Measurements from ENCODE around the gene SLC5A7. TPM values are rescaled to one million over a fixed set of nuclear protein-coding genes. Genes with fewer than 3 reads are reported as not detected.

The SLC5A7 gene
- not detected for total RNA-seq

GRCh38 chr2:107986278-107987217 lies at the start of gene SLC5A7:
TSS of gene SLC5A7 (plus strand) at chr2:107986524. CDS start at chr2:107988156, 1,632 bp downstream.
- no peak for DNase-seq
- ChIA-PET CTCF (no interaction called here), POLR2A (no interaction called here)
- H3K9me3 Mint-ChIP-seq, result no peaks in the 10 kb centered on the region
- H3K27ac Mint-ChIP-seq, result no peak within 1 kb of the TSS
- no peaks in the 10 kb centered on the region for H3K4me1 Mint-ChIP-seq
- H3K36me3 Mint-ChIP-seq (ENCODE audit: low read depth), result no peaks in the 10 kb centered on the region
- H3K27me3 Mint-ChIP-seq, result peaks cover 10% of the 10 kb centered on the region
- H3K4me3 Mint-ChIP-seq, result no peak within 1 kb of the TSS

- DNase-seq, result no peak
- CTCF ChIA-PET, result no interaction called here
- H3K4me3 Mint-ChIP-seq, result no peak overlapping the region
- POLR2A ChIA-PET, result no interaction called here
- no peak overlapping the region for H3K27ac Mint-ChIP-seq
- H3K27me3 Mint-ChIP-seq, result no peaks in the 10 kb centered on the region
- no peaks in the 10 kb centered on the region for H3K36me3 Mint-ChIP-seq (ENCODE audit: low read depth)
- no peaks in the 10 kb centered on the region for H3K9me3 Mint-ChIP-seq
- no peaks in the 10 kb centered on the region for H3K4me1 Mint-ChIP-seq
These were observed 24.9 kb upstream of the SLC5A7 start for GRCh38 chr2:107961395-107961794.

GRCh38 chr2:107964185-107964584 lies 22.1 kb upstream of the SLC5A7 start:
- no peak overlapping the region for H3K4me3 Mint-ChIP-seq
- no peak overlapping the region for H3K27ac Mint-ChIP-seq
- H3K36me3 Mint-ChIP-seq (ENCODE audit: low read depth), result no peaks in the 10 kb centered on the region
- no peak for DNase-seq
- H3K27me3 Mint-ChIP-seq, result no peaks in the 10 kb centered on the region
- ChIA-PET POLR2A (no interaction called here), CTCF (no interaction called here)
- no peaks in the 10 kb centered on the region for H3K9me3 Mint-ChIP-seq
- no peaks in the 10 kb centered on the region for H3K4me1 Mint-ChIP-seq

GRCh38 chr2:107984707-107985106 lies 1.6 kb upstream of the SLC5A7 start:
- POLR2A ChIA-PET, result no interaction called here
- Mint-ChIP-seq H3K4me3 (no peak overlapping the region), H3K9me3 (no peaks in the 10 kb centered on the region), H3K36me3 (ENCODE audit: low read depth) (no peaks in the 10 kb centered on the region), H3K27ac (no peak overlapping the region), H3K27me3 (peaks cover 10% of the 10 kb centered on the region), H3K4me1 (no peaks in the 10 kb centered on the region)
- DNase-seq, result no peak
- CTCF ChIA-PET, result interaction anchor here (0.5 kb wide), 1 partner anchor 87 kb away, joined by 6 read pairs; no protein-coding TSS in a partner anchor

- H3K36me3 Mint-ChIP-seq (ENCODE audit: low read depth), result no peaks in the 10 kb centered on the region
- no peak overlapping the region for H3K4me3 Mint-ChIP-seq
- H3K9me3 Mint-ChIP-seq, result no peaks in the 10 kb centered on the region
- no peak overlapping the region for H3K27ac Mint-ChIP-seq
- POLR2A ChIA-PET, result no interaction called here
- no peak for DNase-seq
- CTCF ChIA-PET, result no interaction called here
- H3K4me1 Mint-ChIP-seq, result no peaks in the 10 kb centered on the region
- peaks cover 10% of the 10 kb centered on the region for H3K27me3 Mint-ChIP-seq
These were observed 1.8 kb downstream of the SLC5A7 start for GRCh38 chr2:107988108-107988507.

- Mint-ChIP-seq H3K9me3 (no peaks in the 10 kb centered on the region), H3K4me3 (no peak overlapping the region), H3K36me3 (ENCODE audit: low read depth) (no peaks in the 10 kb centered on the region), H3K27ac (no peak overlapping the region), H3K27me3 (peaks cover 10% of the 10 kb centered on the region), H3K4me1 (no peaks in the 10 kb centered on the region)
- DNase-seq, result no peak
- ChIA-PET CTCF (no interaction called here), POLR2A (no interaction called here)
These were observed 3.1 kb downstream of the SLC5A7 start for GRCh38 chr2:107989445-107989844.

GRCh38 chr2:107990718-107991117 lies 4.4 kb downstream of the SLC5A7 start:
- ChIA-PET POLR2A (no interaction called here), CTCF (interaction anchor here (0.6 kb wide), 1 partner anchor 390 kb away, joined by 4 read pairs; no protein-coding TSS in a partner anchor)
- no peaks in the 10 kb centered on the region for H3K4me1 Mint-ChIP-seq
- H3K4me3 Mint-ChIP-seq, result no peak overlapping the region
- no peak for DNase-seq
- no peaks in the 10 kb centered on the region for H3K36me3 Mint-ChIP-seq (ENCODE audit: low read depth)
- H3K27me3 Mint-ChIP-seq, result peaks cover 10% of the 10 kb centered on the region
- no peaks in the 10 kb centered on the region for H3K9me3 Mint-ChIP-seq
- no peak overlapping the region for H3K27ac Mint-ChIP-seq

- CTCF ChIA-PET, result no interaction called here
- H3K27ac Mint-ChIP-seq, result no peak overlapping the region
- no peaks in the 10 kb centered on the region for H3K9me3 Mint-ChIP-seq
- no peaks in the 10 kb centered on the region for H3K36me3 Mint-ChIP-seq (ENCODE audit: low read depth)
- DNase-seq, result no peak
- no peaks in the 10 kb centered on the region for H3K4me1 Mint-ChIP-seq
- POLR2A ChIA-PET, result no interaction called here
- H3K27me3 Mint-ChIP-seq, result peaks cover 8% of the 10 kb centered on the region
- H3K4me3 Mint-ChIP-seq, result no peak overlapping the region
These were observed 5.7 kb downstream of the SLC5A7 start for GRCh38 chr2:107992069-107992468.

- no peak for DNase-seq
- Mint-ChIP-seq H3K4me3 (no peak overlapping the region), H3K36me3 (ENCODE audit: low read depth) (no peaks in the 10 kb centered on the region), H3K9me3 (no peaks in the 10 kb centered on the region), H3K4me1 (no peaks in the 10 kb centered on the region), H3K27ac (no peak overlapping the region), H3K27me3 (no peaks in the 10 kb centered on the region)
- ChIA-PET POLR2A (no interaction called here), CTCF (no interaction called here)
These were observed 12.8 kb downstream of the SLC5A7 start for GRCh38 chr2:107999158-107999557.

GRCh38 chr2:108010912-108011591 lies 24.7 kb downstream of the SLC5A7 start:
- Mint-ChIP-seq H3K4me1 (no peaks in the 10 kb centered on the region), H3K27ac (no peak overlapping the region), H3K9me3 (peaks cover 8% of the 10 kb centered on the region), H3K4me3 (no peak overlapping the region), H3K27me3 (no peaks in the 10 kb centered on the region), H3K36me3 (ENCODE audit: low read depth) (no peaks in the 10 kb centered on the region)
- ChIA-PET CTCF (no interaction called here), POLR2A (no interaction called here)
- DNase-seq, result no peak

- no peak for DNase-seq
- ChIA-PET CTCF (no interaction called here), POLR2A (no interaction called here)
- Mint-ChIP-seq H3K4me3 (no peak overlapping the region), H3K27me3 (no peaks in the 10 kb centered on the region), H3K36me3 (ENCODE audit: low read depth) (no peaks in the 10 kb centered on the region), H3K27ac (no peak overlapping the region), H3K4me1 (no peaks in the 10 kb centered on the region), H3K9me3 (peaks cover 8% of the 10 kb centered on the region)
These were observed 27.0 kb downstream of the SLC5A7 start for GRCh38 chr2:108013305-108013704.

- no peaks in the 10 kb centered on the region for H3K4me1 Mint-ChIP-seq
- no peak overlapping the region for H3K27ac Mint-ChIP-seq
These were observed 36.3 kb downstream of the SLC5A7 start for GRCh38 chr2:108022628-108023027.

GRCh38 chr2:108023776-108024175 lies 37.5 kb downstream of the SLC5A7 start:
- POLR2A ChIA-PET, result no interaction called here
- Mint-ChIP-seq H3K4me1 (no peaks in the 10 kb centered on the region), H3K4me3 (no peak overlapping the region), H3K27me3 (no peaks in the 10 kb centered on the region), H3K27ac (no peak overlapping the region), H3K9me3 (no peaks in the 10 kb centered on the region), H3K36me3 (ENCODE audit: low read depth) (no peaks in the 10 kb centered on the region)
- DNase-seq, result no peak
- CTCF ChIA-PET, result no interaction called here

More at GRCh38 chr2:108022628-108023027, 36.3 kb downstream of the SLC5A7 start:
- CTCF ChIA-PET, result no interaction called here
- no peak overlapping the region for H3K4me3 Mint-ChIP-seq
- DNase-seq, result no peak
- H3K27me3 Mint-ChIP-seq, result no peaks in the 10 kb centered on the region
- no peaks in the 10 kb centered on the region for H3K36me3 Mint-ChIP-seq (ENCODE audit: low read depth)
- POLR2A ChIA-PET, result no interaction called here
- H3K9me3 Mint-ChIP-seq, result no peaks in the 10 kb centered on the region

Data from activated CD4-positive, alpha-beta T cell treated with anti-CD3 and anti-CD28 coated beads, Interleukin-2, amount 10 ng/mL, durations not matched to agents 7 days and 5 days (primary cell).